Hematopoietic multipotent progenitor cell treated with erythropoietin and hydrocortisone succinate and interleukin-3 and kit ligand, for 4 days (in vitro differentiated cells): Measurements from ENCODE around the gene MED23.
"Not testable (repeated sequence)": the region's sequence is repeated elsewhere in the genome, so short reads cannot be mapped to it uniquely, and the experiment has no call there.

Experiments used
- DNase-seq: peaks from one replicate; pipeline ENCODE4 v3.0.0-alpha.2; 2015

The MED23 gene

GRCh38 chr6:131572686-131573415 is 55.2 kb downstream of the MED23 start, which contains the start of gene ARG1:
Gene ARG1, plus strand, starts transcription at chr6:131573226. Its CDS starts 57 bp downstream, at chr6:131573283.
- peak; percentile 37 for DNase-seq

DNA sequence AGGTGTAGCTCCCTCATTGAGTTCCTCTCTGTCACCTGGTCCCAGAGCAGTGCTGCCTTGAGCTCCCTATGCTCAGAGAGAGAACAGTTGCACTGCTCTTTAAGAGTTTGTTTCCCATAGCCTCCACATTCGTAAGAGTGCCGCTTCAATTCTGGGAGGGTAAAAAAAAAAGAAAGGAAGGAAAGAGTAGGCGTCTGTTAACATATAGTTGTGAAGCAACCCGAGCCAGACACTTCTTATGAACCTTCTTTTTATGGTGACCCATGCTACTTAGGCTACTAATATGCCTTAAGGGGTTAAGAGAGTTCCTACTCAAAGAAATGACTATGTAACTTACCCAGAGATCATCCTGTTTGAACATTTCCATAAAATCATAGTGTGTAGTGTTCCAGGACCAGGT is 59.3 kb downstream of the MED23 start:
- DNase-seq, result no peak

DNA sequence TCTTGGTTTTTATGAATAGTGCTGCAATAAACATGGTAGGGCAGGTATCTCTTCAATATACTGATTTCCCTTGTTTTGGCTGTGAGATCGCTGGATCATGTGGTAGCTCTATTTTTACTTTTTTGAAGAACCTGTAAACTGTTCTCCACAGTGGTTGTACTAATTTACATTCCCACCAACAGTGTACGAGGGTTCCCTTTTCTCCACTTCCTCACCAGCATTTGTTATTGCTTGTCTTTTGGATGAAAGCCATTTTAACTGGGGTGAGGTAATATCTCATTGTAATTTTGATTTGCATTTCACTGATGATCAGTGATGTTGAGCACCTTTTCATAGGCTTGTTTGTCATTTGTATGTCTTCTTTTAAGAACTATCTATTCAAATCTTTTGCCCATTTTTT is 63.0 kb downstream of the MED23 start:
- DNase-seq, result peak; percentile 7

DNA sequence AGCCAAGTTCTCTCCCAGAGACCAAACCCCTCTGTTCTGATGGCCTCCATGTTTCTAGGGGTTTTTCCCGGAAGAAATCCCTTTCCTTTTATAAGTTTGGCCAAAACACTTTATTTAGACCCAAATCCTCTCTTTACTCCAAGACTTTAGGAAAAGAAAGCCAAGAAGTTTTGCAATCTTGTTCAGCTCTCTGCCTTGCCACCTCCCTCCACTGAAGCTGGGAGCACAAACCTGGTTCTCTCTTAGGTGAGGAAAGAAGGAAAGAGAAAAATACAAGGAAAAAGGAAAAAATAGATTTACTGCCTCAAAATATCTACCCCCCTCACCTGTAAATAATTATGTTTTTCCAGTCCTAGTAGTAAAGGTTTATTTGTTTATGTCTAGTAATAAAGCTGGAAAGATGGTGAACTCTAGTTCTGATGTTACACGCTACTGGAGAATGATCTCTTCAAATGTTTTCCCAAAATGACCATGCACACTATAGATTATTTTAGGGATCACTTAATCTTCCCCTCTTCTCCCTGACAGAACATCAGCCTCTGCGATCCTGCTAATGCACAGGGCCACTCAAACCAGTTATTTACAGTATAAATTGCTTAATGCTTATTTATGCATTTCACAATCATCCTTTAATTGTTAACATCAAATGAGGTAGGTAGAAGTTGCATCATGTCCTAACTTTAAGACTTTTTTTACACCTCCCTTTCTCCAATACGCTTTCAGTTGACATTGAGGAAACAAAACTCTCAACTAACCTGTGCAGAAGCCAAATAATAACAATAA is 65.9 kb downstream of the MED23 start:
- DNase-seq, result no peak

DNA sequence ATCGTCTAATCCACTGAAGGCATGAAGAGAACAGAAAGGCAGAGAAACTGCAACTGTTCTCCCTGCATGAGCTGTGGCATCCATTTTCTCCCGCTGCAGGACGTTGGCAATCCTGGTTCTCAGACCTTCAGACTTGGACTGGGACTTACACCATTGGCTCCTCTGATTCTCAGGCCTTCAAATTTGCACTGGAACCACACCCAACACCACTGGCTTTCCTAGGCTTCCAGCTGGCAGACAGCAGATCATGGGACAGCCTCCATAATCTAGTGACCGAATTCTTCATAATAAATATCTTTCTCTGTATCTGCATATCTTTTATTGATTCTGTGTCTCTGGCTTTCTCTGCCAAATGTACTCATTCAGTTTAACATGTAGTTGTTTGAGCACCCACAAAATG is 69.1 kb downstream of the MED23 start:
- DNase-seq, result no peak

- no peak for DNase-seq
Observed at GRCh38 chr6:131555992-131556391, 72.0 kb downstream of the MED23 start.

DNA sequence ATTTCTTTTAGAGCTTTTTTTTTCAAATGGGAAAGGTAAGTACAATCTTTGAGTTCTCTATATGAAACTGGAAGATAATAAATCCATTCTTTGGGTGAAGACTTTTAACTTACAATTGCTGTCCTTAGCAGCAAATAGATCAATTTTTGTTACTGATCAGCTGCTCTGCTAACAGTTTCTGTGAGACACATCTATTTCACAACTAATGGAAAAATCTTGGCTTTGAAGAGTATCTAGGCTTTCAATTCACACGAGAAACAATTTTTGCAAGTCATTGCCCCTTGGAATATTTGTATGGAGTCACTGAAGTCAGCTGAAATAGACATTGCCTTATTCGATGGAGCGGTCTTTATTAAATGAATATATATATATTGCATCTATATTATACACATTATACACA is 75.5 kb downstream of the MED23 start:
- no peak for DNase-seq

DNA sequence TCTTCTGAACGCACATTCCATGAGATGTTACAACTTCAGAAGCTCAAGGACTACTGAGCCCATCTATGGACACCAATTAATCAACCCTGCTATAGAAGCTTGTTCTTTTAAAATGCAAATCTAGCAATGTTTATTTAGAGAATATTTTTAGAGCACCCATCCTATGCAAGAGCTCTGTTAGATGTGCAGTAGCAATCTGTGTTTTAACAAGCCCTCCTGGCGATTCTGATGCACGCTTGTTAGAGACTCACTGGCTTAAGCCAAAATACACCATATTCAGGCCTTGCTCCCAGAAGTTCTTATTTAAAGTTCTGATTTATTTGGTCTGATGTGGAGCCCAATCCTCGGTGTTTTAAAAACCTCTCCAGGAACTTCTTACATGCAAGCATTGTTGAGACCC is 76.1 kb downstream of the MED23 start:
- DNase-seq, result no peak

DNA sequence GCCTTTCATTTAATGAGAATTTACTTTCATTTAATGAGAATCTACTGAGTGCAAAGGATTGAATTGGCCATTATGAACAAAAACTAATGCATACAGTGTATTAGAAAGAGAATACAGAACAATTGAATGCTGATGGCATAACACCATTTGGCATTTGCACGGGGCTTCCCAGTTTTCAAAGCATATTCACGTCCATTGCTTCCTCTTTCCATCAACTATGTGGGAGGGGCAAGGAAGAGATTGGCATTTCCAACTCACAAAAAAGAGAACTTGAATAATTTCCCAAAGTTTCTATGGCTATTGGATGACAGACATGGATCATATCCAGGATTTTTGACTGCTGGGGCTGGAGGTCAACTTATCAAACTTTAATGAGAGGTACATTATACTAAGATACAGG is 78.2 kb downstream of the MED23 start:
- no peak for DNase-seq

- no peak for DNase-seq
Observed at GRCh38 chr6:131548441-131548840, 79.6 kb downstream of the MED23 start.

GRCh38 chr6:131547488-131547887 is 80.6 kb downstream of the MED23 start:
- no peak for DNase-seq

- DNase-seq, result no peak
Observed at GRCh38 chr6:131545317-131545716, 82.7 kb downstream of the MED23 start.

DNA sequence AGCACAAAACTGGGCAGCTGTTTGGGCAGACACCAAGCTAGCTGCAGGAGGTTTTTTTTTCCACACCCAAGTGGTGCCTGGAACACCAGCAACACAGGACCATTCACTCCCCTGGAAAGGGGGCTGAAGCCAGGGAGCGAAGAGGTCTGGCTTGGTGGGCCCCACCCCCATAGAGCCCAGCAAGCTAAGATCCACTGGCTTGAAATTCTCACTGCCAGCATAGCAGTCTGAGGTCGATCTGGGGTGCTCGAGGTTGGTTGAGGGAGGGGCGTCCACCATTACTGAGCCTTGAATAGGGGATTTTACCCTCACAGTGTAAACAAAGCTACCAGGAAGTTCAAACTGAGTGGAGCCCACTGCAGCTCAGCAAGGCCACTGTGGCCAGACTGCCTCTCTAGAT is 89.4 kb downstream of the MED23 start:
- DNase-seq, result not testable (repeated sequence)

DNA sequence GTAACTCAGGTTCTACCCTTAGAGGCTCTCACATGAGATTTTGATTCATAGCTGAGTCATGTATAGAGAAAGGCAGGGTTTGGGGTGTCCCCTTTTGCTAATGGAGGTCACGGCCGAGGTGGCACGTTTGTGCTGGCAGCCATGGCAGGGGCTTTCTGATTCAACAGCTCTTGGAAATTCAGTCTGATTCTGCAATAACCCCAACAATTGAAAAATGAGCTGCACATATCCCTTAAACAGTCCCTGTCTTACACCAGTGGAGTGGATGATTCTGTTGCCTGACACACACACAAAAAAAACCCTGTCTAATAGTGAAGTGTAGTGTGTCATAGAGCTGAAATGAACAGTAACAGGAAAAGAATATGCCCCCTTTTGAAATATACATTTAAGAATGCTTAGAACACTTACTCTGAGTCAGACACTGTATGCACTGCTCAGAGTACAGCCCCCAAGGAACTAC is 95.4 kb downstream of the MED23 start:
- DNase-seq, result no peak

- DNase-seq, result not testable (repeated sequence)
Observed at GRCh38 chr6:131531681-131532080, 96.4 kb downstream of the MED23 start.

GRCh38 chr6:131530936-131531335 is 97.1 kb downstream of the MED23 start:
- DNase-seq, result not testable (repeated sequence)

DNA sequence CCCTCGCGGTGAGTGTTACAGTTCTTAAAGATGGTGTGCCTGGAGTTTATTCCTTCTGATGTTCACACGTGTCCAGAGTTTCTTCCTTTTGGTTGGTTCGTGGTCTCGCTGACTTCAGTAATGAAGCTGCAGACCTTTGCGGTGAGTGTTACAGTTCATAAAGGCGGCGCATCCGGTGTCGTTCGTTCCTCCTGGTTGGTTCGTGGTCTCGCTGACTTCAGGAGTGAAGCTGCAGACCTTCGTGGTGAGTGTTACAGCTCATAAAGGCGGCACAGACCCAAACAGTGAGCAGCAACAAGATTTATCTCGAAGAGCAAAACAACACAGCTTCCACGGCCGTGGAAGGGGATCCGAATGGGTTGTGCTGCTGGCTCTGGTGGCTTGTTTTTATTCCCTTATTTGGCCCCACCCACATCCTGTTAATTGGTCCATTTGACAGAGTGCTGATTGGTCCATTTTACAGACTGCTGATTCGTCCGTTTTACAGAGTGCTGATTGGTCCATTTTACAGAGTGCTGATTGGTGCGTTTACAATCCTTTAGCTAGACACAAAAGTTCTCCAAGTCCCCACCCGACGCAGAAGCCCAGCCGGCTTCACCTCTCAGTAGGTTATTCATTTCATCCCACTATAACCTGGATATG is 103.2 kb downstream of the MED23 start:
- DNase-seq, result no peak

DNA sequence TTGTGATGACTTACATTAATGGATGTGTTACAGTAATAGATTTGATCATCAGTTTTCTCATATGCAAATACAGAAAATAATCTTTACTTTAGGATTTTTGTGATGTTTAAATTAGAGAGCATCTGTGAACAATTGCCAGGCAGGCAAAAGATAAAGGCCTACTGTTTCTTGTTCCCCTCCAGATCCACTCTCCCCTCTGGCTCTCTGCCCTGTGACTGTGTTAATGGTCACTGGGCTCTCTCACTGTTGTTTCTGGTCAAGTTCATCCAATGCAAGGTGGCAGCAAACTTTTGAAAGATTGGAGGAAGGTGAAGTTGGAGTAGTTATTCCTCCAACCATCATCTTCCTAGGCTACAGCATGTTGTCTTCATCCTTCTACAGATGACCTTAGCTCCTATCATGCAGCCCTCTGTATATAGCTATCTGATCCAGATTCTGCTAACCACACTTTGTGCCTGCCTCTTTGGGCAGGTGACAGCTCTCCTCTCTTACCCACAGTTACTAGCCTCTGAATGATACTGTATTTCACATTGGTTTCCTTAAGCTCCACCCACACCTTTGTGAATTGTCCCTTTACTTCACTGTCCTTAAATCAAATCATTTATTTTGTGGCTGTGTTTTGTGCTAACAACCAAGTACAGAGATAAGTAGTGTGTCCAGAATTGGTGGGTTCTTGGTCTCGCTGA is 103.9 kb downstream of the MED23 start:
- DNase-seq, result no peak
